AG09319 (cell line): ENCODE data around the gene FBXL17.

ENCODE experiments used
- DNase-seq: peaks from one replicate; pipeline ENCODE4 v3.0.0-alpha.2; 2010; ENCODE audit warnings: low read depth; ENCODE audit errors: extremely low read depth
- CTCF ChIP-seq: IDR thresholded peaks from 2 replicates; pipeline ENCODE4 v1.5.1; 2011; ENCODE audit warnings: low read depth, mild to moderate bottlenecking, inconsistent platforms, low read length, moderate library complexity

Gene FBXL17

GRCh38 chr5:108025957-108026356 lies 355.9 kb downstream of the FBXL17 start:
- DNase-seq, result no peak
- no peak for TF ChIP-seq CTCF

GRCh38 chr5:108024986-108025385 lies 356.9 kb downstream of the FBXL17 start:
- DNase-seq, result no peak
- TF ChIP-seq CTCF, result no peak

- TF ChIP-seq CTCF, result no peak
- no peak for DNase-seq
Measured at GRCh38 chr5:108016101-108016500, 365.8 kb downstream of the FBXL17 start.

- DNase-seq, result no peak
- no peak for TF ChIP-seq CTCF
Measured at GRCh38 chr5:108006791-108007190, 375.1 kb downstream of the FBXL17 start.

- no peak for DNase-seq
- TF ChIP-seq CTCF, result no peak
Measured at GRCh38 chr5:108003178-108003577, 378.7 kb downstream of the FBXL17 start.

- no peak for DNase-seq
- no peak for TF ChIP-seq CTCF
Measured at GRCh38 chr5:108001222-108001621, 380.7 kb downstream of the FBXL17 start.

- no peak for TF ChIP-seq CTCF
- DNase-seq, result no peak
Measured at GRCh38 chr5:107997338-107997980, 384.4 kb downstream of the FBXL17 start.
